Measurements from ENCODE around the gene IFIT5. TPM values are rescaled to one million over a fixed set of nuclear protein-coding genes. Genes with fewer than 3 reads are reported as not detected.
"Not testable (repeated sequence)": the region's sequence is repeated elsewhere in the genome, so short reads cannot be mapped to it uniquely, and the experiment has no call there.

Gene IFIT5
- polyA plus RNA-seq, 6 donors from 2014 or later = 13.6 to 24.2 (median 21.4) TPM

DNA sequence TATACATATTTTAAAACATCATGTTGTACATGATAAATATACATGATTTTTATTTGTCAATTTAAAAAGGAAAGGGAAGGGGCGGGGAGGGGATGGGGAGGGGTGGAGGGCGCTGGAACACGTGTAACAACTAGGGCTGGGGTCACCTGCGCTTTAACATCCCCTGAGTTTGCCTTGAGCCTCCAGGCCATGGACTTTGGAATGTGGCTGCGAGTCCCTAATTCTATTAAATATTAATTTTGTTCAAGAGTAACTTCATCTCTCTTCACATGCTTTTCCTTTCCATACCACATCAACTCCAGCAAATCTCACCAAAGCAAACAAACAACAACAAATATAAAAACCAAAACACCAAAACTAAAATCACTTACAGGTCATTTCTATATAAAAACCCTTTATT lies 10.6 kb downstream of the IFIT5 start:
- DNase-seq = no peak
- Mint-ChIP-seq H3K9me3 (no peaks in the 10 kb centered on the region), H3K27me3 (peaks cover 0 to 3% (median 0%) of the 10 kb centered on the region in 3 donors), H3K36me3 (peaks cover 0 to 5% of the 10 kb centered on the region in 2 donors), H3K4me3 (no peak overlapping the region), H3K4me1 (peaks cover 10 to 21% (median 11%) of the 10 kb centered on the region in 3 donors), H3K27ac (peak overlapping the region in 2 of 6 donors; percentile 70 to 94)
- no peak for ATAC-seq (ENCODE audit: low read depth in 2 of 2)

DNA sequence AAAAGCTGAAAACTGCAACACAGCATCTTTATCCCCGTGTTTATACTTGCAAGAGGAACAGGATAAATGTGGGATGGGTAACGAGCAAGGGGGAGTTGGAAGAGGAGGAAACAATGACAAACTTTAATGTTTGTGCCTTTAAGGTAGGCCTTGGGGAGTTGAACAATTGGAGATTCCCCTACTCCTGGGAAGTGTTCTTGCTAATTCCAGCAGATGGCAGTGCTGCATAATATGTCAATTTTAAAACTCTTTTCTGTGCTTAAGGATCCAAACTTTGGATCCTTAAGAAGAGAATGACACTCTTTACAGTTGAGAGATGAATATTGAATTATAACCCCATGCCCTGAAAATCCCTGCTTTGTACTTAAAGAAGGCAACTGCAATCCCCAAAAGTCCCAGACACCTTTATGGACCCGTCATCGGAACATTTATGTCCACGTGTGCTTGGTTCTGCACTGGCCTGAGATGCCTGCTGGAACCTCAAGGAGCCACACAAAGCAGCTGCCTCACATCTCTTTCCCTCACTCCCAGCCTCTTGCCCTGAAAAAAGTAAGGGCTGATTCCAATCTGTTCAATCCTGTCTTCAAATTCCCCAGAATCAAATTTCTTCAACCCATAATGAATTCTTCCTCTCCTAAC lies 12.0 kb downstream of the IFIT5 start:
- no peak overlapping the region for H3K27ac Mint-ChIP-seq
- ATAC-seq (ENCODE audit: low read depth in 2 of 2) = peak; percentile 58 to 72
- H3K9me3 Mint-ChIP-seq = no peaks in the 10 kb centered on the region
- DNase-seq = peak; percentile 18
- peaks cover 0 to 5% of the 10 kb centered on the region in 2 donors for H3K36me3 Mint-ChIP-seq
- H3K27me3 Mint-ChIP-seq = peaks cover 0 to 3% (median 0%) of the 10 kb centered on the region in 3 donors
- H3K4me3 Mint-ChIP-seq = peak overlapping the region in 1 of 8 donors; percentile 9
- H3K4me1 Mint-ChIP-seq = peaks cover 10 to 21% (median 11%) of the 10 kb centered on the region in 3 donors

- DNase-seq (no peak), ATAC-seq (ENCODE audit: low read depth in 2 of 2) (no peak)
- Mint-ChIP-seq H3K36me3 (no peaks in the 10 kb centered on the region), H3K27ac (no peak overlapping the region), H3K27me3 (peaks cover 0 to 9% (median 7%) of the 10 kb centered on the region in 3 donors), H3K4me3 (no peak overlapping the region), H3K9me3 (no peaks in the 10 kb centered on the region), H3K4me1 (peaks cover 6 to 16% (median 11%) of the 10 kb centered on the region in 3 donors)
Observed at GRCh38 chr10:89427629-89428028, 13.3 kb downstream of the IFIT5 start.

DNA sequence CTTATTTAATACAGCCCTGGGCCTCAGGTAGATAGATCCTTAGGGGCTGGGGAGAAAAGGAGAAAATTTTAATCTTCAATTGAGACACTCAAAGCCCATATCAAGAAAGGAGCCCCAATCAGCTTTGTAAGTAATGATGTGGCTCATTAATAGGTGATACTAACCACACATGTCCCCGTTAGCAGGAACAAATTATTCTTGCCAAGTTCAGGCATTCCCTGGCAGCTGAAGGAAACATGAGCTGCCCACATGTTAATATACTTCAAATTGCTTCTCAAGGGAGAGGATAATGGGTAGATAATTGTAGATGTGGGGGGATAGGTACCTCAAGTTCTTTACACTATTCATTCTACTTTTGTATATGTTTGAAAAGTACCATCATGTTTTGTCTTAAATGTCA lies 14.5 kb downstream of the IFIT5 start:
- peaks cover 0 to 10% (median 9%) of the 10 kb centered on the region in 3 donors for H3K27me3 Mint-ChIP-seq
- H3K4me3 Mint-ChIP-seq = no peak overlapping the region
- ATAC-seq (ENCODE audit: low read depth in 2 of 2) (no peak), DNase-seq (no peak)
- peaks cover 0 to 3% (median 0%) of the 10 kb centered on the region in 3 donors for H3K4me1 Mint-ChIP-seq
- H3K36me3 Mint-ChIP-seq = no peaks in the 10 kb centered on the region
- no peak overlapping the region for H3K27ac Mint-ChIP-seq
- H3K9me3 Mint-ChIP-seq = no peaks in the 10 kb centered on the region

GRCh38 chr10:89431977-89432376 lies 17.6 kb downstream of the IFIT5 start:
- H3K36me3 Mint-ChIP-seq = no peaks in the 10 kb centered on the region
- H3K4me3 Mint-ChIP-seq = no peak overlapping the region
- ATAC-seq (ENCODE audit: low read depth in 2 of 2) (no peak), DNase-seq (no peak)
- H3K4me1 Mint-ChIP-seq = no peaks in the 10 kb centered on the region
- H3K27ac Mint-ChIP-seq = no peak overlapping the region
- H3K27me3 Mint-ChIP-seq = peaks cover 19 to 31% (median 29%) of the 10 kb centered on the region in 3 donors
- H3K9me3 Mint-ChIP-seq = no peaks in the 10 kb centered on the region

DNA sequence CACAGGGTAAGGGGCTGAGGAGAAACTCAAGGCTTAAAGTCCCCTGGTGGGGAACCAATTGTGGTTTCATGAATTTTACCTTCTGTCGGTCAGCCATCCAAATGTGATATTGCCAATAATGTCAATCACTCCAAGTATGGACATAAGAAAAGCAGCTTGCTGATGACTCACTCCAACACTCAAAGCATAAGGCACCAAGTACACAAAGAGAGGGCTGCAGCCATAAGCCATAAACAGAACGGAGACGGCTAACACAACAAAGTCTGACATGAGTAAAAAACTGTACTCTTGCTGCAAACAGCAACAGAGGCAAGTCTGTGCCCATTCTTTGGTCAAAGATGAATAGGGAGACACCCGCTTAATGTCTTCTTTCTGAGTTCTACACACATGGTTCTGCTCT lies 24.2 kb downstream of the IFIT5 start:
- Mint-ChIP-seq H3K27ac (peak overlapping the region in 1 of 6 donors; percentile 71), H3K4me3 (no peak overlapping the region), H3K9me3 (peaks cover 0 to 2% (median 0%) of the 10 kb centered on the region in 7 donors), H3K36me3 (no peaks in the 10 kb centered on the region), H3K4me1 (no peaks in the 10 kb centered on the region), H3K27me3 (peaks cover 47 to 55% (median 52%) of the 10 kb centered on the region in 3 donors)
- DNase-seq (no peak), ATAC-seq (ENCODE audit: low read depth in 2 of 2) (no peak)

DNA sequence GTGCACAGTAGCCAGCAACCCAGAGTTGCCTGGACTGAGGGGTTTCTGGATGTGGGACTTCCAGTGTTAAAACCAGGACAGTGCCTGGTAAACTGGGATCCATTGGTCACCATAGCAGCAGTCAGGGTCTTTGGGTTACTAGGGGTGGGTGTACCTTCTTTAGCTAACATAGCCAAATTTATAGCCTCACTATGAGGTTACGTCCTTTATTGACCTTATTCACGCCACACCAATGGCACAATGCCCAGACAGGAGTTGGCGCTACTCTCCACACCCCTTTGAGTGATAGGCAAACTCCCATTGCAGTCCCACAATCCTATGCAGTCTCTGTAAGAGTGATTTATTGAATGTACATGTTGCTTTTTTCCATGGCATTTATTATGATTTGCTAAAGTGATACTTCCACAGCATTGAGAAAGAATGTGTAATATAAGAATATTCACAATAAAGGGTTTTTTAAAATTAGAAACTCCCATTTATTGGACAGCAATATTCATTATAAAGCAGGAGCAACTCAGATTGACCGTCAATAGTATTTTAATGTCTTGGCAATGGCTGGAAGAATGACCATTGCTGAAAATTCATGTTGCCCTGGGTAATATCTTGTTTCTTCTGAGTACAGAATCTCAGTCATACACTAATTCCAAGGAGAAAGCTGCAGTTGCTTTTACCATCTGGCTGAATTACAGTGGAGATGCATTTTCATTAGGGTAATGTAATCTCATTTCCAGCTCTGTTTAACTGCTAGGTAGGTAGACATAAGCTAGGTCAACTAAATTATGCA lies 26.1 kb downstream of the IFIT5 start:
- ATAC-seq (ENCODE audit: low read depth in 2 of 2) = no peak
- DNase-seq = no peak
- Mint-ChIP-seq H3K9me3 (peaks cover 0 to 2% (median 0%) of the 10 kb centered on the region in 7 donors), H3K27ac (no peak overlapping the region), H3K27me3 (peaks cover 43 to 51% (median 50%) of the 10 kb centered on the region in 3 donors), H3K36me3 (peaks cover 0 to under 1% of the 10 kb centered on the region in 2 donors), H3K4me1 (no peaks in the 10 kb centered on the region), H3K4me3 (peak overlapping the region in 1 of 8 donors; percentile 21)

DNA sequence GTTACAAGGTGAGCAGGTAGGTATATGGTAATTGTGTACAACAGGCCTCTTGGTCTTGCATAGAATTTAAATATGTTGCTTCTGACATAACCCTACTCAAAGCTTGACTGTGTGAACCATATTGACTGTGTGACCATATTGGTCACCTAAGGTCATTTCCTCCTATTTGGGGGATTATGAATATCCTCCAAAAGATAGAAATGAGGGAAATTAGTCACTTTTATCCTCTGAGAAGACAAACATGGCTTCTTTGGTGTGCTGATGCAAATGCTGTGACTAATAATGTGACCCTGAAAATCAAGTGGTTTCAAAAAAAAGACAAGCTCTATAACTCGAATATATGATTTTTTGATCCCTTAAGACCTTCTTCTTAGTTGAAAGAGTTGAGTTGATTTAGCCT lies 27.9 kb downstream of the IFIT5 start:
- peaks cover 5 to 9% of the 10 kb centered on the region in 2 donors for H3K36me3 Mint-ChIP-seq
- no peak overlapping the region for H3K4me3 Mint-ChIP-seq
- peaks cover 33 to 50% (median 40%) of the 10 kb centered on the region in 3 donors for H3K27me3 Mint-ChIP-seq
- no peaks in the 10 kb centered on the region for H3K4me1 Mint-ChIP-seq
- DNase-seq = no peak
- no peak for ATAC-seq (ENCODE audit: low read depth in 2 of 2)
- H3K27ac Mint-ChIP-seq = no peak overlapping the region
- peaks cover 0 to 12% (median 3%) of the 10 kb centered on the region in 7 donors for H3K9me3 Mint-ChIP-seq

- not testable (repeated sequence) for ATAC-seq (ENCODE audit: low read depth in 2 of 2); H3K36me3 Mint-ChIP-seq; H3K27ac Mint-ChIP-seq; H3K4me3 Mint-ChIP-seq; DNase-seq; H3K4me1 Mint-ChIP-seq
- Mint-ChIP-seq H3K9me3 (peaks cover 0 to 12% (median 3%) of the 10 kb centered on the region in 7 donors), H3K27me3 (peaks cover 20 to 38% (median 25%) of the 10 kb centered on the region in 3 donors)
Observed at GRCh38 chr10:89444819-89445218, 30.5 kb downstream of the IFIT5 start.

- Mint-ChIP-seq H3K36me3 (peaks cover 3% of the 10 kb centered on the region in 2 donors), H3K4me3 (no peak overlapping the region), H3K27me3 (peaks cover 3 to 20% (median 4%) of the 10 kb centered on the region in 3 donors), H3K4me1 (peaks cover 3 to 7% (median 6%) of the 10 kb centered on the region in 3 donors), H3K9me3 (peaks cover 0 to 12% (median 3%) of the 10 kb centered on the region in 7 donors), H3K27ac (no peak overlapping the region)
- no peak for DNase-seq
- ATAC-seq (ENCODE audit: low read depth in 2 of 2) = no peak
Observed at GRCh38 chr10:89450901-89451300, 36.5 kb downstream of the IFIT5 start.

DNA sequence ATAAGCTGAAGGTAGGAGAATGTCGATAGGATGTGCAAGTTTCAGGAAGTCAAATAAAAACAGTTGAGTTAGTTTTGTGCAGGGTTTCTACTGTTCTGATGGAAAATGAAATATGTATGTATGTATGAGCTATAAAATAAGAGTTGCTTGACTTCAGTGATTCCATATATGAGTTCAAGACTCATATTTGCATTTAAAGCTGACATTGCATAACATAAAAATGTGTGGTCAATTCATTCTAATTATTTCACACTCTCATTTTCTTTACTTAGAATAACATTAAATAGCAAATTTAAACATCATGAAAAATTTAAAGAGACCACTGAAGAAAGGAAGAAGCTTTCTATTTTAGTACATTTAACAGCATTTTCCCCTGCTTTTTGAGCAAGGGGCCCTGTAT lies 37.8 kb downstream of the IFIT5 start:
- H3K36me3 Mint-ChIP-seq = no peaks in the 10 kb centered on the region
- DNase-seq (no peak), ATAC-seq (ENCODE audit: low read depth in 2 of 2) (no peak)
- peaks cover 0 to 17% (median 0%) of the 10 kb centered on the region in 3 donors for H3K27me3 Mint-ChIP-seq
- H3K27ac Mint-ChIP-seq = no peak overlapping the region
- H3K4me3 Mint-ChIP-seq = no peak overlapping the region
- peaks cover 0 to 4% (median 0%) of the 10 kb centered on the region in 7 donors for H3K9me3 Mint-ChIP-seq
- H3K4me1 Mint-ChIP-seq = peaks cover 3 to 7% (median 6%) of the 10 kb centered on the region in 3 donors

DNA sequence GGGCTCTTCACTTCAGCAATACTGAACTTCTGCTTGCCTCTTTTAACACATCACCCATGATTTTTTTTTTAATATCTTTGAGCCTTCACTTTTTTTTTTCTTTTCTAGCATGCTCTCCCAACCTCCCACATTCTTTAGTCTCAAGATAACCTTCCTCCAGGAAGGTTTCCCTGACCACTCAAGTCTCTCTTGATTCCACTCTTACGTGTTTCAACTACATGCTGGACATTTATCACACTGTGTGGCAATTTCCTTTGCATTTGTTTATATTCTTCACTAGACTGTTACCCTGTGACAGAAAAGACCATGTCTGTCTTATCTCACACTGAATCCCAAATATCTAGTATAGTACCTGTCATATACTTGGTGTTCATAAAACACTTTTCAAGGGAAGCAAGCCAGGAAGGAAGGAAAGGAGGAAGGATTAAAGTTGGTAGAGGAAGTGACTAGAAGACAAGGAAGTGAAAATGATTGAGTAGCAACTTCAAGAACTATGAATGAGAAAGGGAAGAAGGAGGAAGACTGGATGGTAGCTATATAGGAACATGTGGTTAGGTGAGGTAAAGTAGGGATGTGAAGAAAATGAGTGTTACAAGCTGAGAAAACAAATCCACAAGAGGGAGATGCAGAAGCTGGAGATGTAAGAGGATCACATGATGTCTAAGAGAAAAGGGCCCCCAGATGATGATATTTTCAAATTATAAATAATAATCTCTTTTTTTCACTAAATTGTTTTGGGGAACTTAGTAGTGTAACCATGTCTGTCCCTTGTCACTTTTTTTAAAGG lies 40.4 kb downstream of the IFIT5 start:
- ATAC-seq (ENCODE audit: low read depth in 2 of 2) = no peak
- no peaks in the 10 kb centered on the region for H3K9me3 Mint-ChIP-seq
- H3K4me1 Mint-ChIP-seq = peaks cover 3 to 7% (median 6%) of the 10 kb centered on the region in 3 donors
- H3K27me3 Mint-ChIP-seq = peaks cover 0 to 25% (median 13%) of the 10 kb centered on the region in 3 donors
- no peak overlapping the region for H3K4me3 Mint-ChIP-seq
- no peak for DNase-seq
- no peaks in the 10 kb centered on the region for H3K36me3 Mint-ChIP-seq
- peak overlapping the region in 3 of 6 donors; percentile 6 to 47 (median 10) for H3K27ac Mint-ChIP-seq

DNA sequence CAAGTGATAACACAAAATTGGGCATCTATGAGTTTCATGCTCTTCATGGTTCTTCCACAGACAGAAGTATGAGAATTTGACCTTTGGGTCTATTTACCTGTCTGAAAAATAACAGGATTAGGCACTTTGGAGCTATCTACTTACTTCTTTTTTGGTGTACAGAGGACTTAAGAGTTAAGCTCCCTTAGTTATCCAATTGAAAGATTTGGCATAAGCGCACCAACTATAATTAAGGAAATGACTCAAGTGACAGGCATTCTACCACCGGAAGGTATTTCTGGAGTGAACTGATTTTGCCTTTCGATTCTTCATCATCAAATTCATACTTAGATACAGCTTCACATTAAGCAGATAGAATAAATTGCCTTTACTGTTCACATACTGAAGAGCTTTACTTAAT lies 43.9 kb downstream of the IFIT5 start:
- Mint-ChIP-seq H3K27ac (no peak overlapping the region), H3K4me1 (peaks cover 3 to 7% (median 6%) of the 10 kb centered on the region in 3 donors), H3K9me3 (no peaks in the 10 kb centered on the region), H3K36me3 (no peaks in the 10 kb centered on the region), H3K4me3 (no peak overlapping the region), H3K27me3 (peaks cover 8 to 51% (median 30%) of the 10 kb centered on the region in 3 donors)
- ATAC-seq (ENCODE audit: low read depth in 2 of 2) = no peak
- no peak for DNase-seq

Data from naive B cell (primary cell).